GM21515 (cell line): ENCODE data around the gene PTPRR.

ENCODE experiments used
- ATAC-seq: cut with Tn5 transposase; IDR thresholded peaks from one replicate; pipeline ENCODE4 v1.9.1; 2021; ENCODE audit not compliant: unreplicated experiment

PTPRR gene

DNA sequence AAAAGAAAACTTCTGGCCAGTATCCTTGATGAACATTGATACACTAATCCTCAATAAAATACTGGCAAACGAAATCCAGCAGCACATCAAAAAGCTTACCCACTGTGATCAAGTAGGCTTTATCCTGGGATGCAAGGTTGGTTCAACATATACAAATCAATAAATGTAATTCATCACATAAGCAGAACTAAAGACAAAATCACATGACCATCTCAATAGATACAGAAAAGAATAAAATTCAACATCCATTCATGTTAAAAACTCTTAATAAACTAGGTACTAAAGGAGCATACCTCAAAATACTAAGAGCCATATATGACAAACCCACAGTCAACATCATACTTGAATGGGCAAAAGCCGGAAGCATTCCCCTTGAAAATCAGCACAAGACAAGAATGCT, 211.5 kb downstream of the PTPRR start:
- ATAC-seq = no peak

DNA sequence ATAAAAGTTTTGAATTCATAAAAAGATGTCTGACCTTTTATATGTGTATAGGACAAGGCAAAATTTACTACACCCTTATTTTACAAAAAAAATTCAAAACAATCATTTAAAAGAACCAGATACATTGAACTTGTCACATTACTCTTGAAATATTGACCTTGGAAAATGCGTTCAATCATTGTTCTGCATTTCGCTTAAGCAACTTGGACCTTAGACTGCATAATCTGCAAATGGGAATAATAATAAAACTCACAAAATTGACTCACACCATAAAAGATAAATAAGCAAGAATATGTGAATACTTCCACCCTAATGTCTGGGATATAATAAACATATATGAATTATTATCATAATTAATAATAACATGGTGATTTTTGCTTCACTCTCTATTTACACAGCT, 213.9 kb downstream of the PTPRR start:
- no peak for ATAC-seq

DNA sequence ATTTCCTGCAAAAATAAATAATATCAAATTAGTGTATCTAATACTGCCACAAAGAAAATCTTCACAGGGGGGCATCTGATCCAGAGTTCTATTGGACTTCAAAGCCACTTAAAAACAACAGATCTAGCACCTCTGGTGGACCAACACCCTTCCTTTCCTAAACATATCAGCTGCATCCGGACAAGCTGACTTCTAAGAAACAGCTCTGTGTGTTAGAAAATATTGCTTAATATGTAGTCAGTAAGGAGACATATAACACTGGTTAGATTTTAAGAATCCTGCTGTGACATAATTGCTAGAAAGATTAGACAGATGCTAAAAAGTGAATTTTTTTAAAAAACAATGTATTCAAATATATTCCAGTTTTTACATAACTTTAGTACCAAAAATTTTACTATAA, 222.2 kb downstream of the PTPRR start:
- no peak for ATAC-seq

DNA sequence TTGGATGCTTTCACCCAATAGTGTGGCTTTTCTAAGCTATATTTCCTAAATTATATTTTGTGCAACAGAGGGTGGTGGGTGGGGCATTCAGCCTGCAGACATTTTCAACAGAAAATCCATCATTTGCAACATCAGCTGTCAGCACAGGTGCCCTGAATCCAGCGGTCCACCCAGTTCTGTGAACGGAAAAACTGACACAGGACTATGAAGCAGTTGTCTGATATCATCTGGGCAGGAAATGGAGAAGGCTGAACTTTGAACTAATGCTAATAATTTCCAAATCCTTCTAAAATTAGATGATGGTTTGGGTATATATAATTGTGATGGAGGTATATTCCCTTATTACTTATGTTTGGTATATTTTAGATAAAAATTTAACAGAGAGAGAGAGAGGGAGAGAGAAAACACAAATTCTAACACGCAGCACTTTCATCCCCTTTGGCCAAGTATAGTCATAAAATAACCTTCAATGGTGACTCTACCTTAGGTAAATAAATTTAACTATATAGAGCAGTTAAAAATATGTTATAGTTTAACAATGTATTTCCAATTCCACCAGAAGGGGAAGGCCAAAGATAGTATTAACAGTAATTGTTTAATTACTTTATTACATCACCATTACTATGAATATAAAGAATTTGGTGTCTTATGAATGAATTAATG, 225.0 kb downstream of the PTPRR start:
- no peak for ATAC-seq

DNA sequence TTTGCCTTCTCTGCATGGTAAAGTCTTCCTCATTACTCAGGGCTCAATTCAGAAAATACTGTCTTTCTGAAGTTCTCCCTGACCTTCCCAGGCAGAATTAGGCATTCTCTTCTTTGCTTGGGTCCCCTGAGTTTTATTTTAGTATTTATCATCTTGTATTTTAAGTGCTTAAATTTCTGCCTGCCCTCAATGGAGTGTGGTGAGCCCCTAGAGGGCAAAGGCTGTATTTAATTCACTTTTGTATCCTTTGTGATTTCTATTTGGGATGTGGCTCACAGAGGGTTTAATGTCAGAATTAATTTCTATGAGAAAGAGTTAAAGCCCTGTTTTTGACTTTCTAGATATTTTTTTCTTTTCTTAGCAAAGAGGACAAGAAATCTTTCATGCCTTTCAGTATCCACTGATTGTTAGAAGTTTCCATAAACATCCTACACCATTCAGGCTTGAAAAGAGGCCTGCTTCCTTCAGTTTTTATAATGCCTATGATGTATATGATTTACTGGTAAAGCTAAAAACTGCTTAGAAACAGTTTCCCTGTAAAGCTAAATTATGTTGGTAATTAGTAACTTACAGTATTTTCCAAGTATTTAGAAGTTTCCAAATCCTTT, 227.8 kb downstream of the PTPRR start:
- ATAC-seq = no peak

DNA sequence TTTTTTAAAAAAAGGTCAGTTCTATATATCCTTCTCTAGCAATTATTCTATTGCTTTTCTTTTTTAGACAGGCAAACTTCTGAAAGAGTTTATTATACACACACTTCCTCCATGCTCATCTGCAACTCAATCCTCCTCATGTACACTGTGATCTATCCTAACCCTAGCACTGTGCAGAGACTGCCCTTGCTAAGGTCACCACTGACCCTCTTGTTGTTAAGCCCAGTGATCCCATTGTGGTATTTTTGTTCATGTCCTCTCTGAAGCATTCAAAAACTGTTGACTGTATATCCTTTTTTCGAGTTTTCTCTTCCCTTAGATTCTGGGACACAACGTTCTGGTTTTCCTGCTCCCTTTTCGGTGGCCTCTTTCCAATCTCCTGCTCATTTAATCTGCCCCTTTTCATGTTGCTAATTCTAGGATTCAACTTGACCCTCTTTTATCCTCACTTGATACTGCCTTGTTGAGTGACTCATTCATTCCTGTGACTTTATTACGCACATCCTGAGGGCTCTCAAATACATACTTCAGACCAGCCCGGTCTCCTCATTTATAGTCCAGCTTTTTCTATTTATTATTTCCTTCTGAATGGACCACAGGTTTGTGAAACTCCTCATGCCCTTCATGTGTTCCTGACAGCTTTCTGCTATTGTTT, 229.4 kb downstream of the PTPRR start:
- no peak for ATAC-seq

DNA sequence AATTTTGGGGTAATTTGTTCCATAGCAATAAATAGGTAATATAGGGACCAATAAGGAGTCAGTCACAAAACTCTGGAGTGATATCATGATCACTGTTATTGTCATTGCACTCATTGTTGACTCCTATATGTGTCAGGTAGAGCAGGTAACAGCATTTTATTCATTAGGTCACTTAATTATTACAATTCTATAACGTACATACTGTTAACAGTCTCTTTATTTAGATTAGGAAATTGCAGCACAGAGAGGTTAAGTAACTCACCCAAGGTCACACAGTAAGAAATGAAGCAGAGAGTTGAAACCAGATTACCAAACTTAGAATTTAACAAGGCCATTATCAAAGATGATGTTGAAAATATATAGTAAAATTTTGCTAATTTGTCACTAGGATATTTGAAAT, 233.6 kb downstream of the PTPRR start:
- ATAC-seq = no peak

DNA sequence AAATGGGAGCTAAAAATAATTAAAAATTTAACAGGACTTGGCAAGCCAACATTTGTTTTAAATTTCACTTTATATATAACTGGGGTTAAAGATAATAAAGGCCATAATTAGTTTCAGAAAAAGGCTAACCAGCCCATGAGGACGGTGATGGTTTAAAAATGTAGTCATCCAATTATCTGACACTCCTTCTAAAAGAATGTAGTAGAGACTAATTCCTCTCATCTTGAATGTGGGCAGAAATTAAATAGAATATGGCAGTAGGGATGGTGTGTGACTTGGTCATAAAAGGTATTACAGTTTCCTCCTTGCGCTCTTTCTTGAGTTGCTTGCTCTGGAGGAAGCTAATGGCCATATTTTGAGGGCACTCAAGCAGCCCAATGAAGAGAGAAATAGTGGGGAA, 234.2 kb downstream of the PTPRR start:
- no peak for ATAC-seq

DNA sequence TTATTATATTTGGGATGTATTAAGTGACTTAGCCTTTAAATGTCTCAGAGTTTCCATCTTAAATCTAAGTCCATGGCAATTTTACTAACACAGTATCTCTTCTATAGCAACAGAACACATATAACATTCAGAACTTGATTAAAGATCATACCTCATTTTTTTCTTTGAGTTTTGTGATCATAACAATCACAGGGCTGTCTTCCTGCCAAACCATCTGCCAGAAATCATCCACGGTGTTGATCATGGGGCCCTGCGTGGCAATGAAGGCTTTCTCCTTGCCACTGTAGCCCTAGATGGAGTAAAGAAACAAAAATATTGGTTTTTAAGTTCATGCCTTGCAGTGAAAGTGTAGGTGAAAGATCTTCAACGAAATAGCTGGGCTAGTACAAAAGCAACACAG, 236.6 kb downstream of the PTPRR start:
- no peak for ATAC-seq

DNA sequence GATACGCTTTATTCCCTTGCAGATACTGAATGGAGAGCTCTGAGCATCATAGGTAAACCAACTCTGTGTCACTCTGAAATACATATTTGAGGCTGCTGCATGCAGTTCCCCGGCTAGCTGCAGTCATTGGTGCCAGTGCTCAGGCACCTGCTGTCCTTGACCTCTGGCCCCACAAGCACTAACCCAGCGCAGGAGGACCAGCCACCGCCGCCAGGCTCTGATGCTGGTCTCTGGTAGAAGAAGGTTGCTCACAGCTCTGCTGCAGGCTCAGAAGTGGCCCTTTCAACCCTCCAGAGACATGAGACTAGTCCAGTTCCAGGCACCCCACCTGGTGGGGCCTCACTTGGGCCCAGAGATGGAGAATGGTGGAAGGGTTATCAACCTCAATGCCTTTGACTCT, 248.8 kb downstream of the PTPRR start:
- no peak for ATAC-seq

DNA sequence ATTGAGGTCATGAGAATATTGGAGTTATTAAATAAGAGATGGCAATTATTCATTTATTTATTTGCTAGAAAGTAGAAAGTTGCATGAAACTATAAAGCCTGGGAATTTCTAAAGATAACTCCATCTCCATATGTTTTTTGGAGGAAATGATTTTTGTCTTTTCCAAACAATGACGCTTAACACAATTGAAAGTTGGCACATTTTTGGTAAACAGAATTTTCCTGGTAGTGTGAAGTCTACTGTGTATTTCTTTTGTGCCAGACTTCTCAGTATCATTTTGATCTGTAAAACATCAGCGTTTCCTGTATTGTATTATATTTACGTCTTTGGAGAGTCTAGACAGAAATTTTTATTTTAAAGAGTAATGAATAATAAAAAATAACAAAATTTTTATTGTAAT, 249.6 kb downstream of the PTPRR start:
- no peak for ATAC-seq

DNA sequence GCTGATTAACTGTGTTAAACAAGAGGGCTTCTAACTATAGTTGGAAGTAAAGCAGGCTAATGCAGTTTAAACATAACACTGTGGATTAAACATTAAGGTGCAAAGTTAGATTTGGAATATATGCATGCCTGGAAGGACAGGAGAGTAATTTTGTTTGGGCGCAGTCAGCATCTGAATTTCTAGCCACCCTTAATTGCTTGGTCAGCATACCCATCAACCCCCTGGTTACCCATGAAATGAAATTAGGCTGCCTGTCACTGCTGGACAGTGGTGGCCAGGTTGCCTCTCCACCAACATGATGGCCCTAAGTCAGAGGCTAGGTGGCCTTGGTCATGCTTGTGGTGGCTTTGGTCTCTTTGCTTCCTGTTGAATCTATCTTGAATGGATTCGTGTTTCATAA, 253.3 kb downstream of the PTPRR start:
- no peak for ATAC-seq

DNA sequence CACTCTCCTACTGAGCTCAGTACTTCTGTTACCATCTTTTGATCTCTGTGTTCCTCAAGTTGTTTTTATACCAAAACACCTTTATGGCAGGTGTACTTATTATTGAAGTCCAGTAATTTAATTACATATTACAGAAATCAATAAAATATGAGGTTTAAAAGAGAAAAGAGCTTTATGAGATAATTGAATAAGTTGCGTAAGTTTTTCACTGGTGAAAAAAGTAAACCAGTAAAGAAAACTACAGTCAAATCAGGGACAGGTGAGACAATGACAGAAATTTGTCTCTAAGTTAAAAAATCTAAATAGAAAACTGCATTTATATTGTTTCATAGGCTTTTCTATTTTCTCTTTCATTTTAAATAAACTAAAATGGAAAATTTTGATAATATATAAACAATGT, 254.2 kb downstream of the PTPRR start:
- ATAC-seq = no peak

DNA sequence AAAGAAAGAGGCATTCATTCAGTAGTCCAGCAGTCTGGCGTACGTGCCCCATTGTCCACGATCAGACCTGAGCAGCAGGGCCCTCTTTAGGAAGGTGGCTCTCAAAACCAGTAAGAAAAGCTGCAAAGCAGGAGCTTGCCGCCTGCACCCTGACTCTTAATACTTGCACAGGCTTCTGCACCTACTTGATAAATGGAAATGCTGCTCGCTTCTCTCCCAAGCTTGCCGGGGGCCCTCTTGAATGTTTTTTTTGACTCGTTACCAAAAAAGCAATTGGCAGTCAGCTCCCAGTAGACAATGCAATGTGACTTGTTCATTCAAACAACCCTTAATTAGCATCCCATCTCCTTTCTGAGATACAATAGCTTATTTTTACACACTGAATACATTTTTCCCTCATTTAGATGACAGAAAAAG, 256.1 kb downstream of the PTPRR start:
- ATAC-seq = no peak

DNA sequence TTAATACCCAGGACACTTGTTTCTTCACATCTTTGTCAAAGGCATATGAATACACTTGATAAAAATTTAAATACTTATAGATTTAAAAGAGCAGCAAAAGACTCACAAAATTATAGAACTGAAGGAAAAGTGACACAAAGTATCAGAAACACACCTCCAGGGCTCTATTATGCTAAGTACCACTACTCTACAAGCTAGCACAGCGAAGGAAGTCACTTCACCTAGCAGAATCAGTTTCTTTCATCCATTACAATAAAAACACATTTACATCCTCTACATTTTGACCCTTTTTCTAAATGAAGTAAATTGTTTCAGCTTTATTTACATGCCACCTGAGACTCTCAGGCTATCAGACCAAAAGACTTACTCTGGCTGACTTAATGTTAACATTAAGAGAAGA, 256.7 kb downstream of the PTPRR start:
- no peak for ATAC-seq

DNA sequence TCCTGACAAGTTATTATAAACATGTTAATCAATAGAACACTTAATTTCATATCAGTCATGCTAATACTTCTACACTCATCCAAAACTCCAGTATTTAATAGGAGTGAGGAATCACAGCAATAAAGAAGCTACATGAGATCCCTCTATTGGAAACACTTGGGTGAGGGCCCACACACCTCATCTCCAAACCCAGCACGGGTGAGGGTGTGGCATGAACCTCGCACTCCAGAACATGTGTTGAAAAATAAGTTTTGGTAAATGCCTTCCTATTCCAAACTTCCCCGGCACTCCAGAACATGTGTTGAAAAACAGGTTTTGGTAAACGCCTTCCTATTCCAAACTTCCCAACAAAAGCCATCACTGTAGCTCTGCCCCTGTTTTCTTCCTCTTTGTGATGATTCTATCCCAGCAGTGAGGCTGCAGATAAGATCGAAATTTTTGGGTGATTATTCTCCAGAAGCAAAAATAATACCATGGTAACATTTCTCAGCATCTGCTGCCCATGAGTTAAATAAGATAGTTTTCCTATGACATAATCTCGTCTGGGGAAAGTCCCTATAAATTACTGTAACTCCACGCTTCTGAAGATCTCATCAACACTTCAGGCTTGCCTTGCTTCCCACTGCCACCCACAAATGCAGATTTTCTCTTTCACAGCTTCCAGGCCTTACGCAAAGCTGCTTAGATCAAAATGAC, 258.9 kb downstream of the PTPRR start:
- no peak for ATAC-seq

DNA sequence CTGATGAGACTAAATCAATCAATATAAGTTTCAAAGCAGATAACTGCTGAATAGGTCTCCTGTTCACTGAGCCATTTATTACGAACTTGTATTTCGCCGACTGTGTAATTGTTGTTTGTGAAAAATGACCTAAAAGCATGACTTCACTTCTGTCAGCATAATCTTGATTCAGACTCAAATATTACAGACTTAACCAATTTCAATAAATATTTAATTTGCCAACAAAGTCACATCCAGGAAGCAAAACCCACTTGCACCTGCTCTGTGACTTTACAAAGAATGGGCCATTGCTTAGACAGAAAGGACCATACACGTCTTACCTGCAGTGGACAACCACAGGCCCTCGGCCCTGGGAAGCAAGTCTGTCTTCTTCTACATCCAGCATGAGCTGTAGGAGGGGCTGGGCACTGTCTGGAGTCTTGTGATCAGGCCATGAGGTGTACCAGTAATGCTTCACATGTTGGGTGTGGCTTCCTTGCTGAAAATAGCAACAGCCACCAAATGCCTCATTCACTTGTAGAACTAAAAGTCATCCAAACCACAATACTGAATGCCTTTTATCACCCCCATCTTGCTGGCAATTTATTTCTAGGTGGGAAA, 259.8 kb downstream of the PTPRR start:
- ATAC-seq = no peak

DNA sequence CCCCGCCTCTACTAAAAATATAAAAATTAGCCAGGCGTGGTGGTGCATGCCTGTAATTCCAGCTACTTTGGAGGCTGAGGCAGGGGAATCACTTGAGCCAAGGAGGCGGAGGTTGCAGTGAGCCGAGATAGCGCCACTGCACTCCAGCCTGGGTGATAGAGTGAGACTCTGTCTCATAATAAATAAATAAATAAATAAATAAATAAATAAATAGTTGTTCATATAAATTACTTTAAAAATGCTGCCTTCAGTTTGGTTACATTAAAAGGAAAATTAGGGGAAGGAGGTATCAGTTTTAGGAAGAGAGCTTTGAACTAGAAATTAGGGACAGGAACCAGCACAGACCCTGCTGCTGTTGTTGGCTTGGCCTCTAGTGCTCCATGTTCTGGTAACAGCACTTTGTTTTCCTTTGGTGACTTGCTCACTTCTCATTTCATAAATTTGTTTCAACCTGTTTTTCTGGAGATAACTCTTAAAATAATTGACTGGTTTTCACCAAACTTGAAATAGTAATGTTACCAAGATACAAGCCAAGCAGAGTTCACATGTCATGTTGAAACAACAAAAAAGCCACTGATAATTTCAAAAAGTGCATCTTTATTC, 260.4 kb downstream of the PTPRR start:
- no peak for ATAC-seq

DNA sequence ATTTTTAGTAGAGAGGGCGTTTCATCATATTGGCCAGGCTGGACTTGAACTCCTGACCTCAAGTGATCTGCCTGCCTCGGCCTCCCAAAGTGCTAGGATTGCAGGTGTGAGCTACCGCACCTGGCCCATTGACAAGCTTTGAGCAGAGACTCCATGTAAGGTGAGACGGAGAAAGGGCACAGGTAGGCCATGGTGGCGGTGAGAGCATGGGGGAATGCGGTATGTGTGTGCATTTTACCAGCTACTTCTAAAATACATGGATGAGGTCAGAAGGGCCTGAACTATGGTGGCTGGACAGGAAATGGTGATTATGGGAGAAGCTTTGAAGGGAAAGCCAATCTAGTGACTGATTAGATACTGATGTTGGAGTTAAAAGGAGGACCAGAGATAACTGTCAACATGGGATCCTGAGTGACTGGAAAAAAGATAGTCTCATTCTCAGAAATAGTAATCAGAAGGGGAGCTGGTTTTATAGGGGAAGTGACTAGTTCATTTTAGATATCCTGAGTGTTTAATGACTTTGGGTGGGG, 261.4 kb downstream of the PTPRR start:
- ATAC-seq = no peak

DNA sequence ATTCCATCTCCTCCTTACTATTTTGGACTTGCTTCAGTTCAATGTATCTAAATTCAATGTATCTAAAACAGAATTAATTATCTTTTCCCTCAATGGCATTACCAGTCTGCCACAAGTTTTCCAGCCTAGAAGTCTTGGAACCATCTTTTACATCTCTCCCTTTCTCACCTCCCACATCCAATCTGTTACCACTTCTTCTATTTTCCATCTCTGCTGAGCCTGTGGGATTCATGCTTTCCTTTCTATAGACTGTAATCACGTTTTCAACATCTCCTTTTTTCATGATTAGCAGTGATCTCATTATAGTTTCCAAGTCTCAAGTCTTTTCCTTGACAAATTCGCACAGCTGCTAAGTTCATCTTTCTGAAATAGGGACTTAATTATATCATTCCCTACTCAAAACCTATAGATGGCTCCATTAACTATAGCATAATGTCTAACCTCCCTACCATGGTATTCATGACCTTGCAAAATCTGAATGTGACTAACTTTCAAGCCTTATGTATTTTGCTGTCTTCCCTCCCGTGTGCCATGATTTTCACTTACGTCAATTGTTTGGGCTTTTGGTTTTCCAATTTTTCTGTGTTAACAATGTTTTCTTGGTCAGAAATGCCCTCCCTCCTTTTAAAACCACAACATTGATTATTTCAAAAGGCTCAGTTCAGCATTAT, 262.8 kb downstream of the PTPRR start:
- no peak for ATAC-seq
